Left lung (tissue), 10 donors: Measurements from ENCODE around the gene PDE4D. TPM values are rescaled to one million over a fixed set of nuclear protein-coding genes. Genes with fewer than 3 reads are reported as not detected.
A peak's percentile ranks its signal among the peaks of the same experiment; 100 is the strongest.

Source experiments
- ATAC-seq: fragments of 200-7000 bp; cut with Tn5 transposase; one replicate; pipeline ENCODE4 v1.9.1; 2020; ENCODE audit warnings: moderate library complexity
- DNase-seq, 4 donors: peaks; one replicate each; pipeline ENCODE4 v3.0.0-alpha.2; 2013 to 2020
- H3K27ac ChIP-seq, 2 donors: fragments of 200-600 bp; sonication (generic) in 1 of 2; one replicate each; pipeline versions ENCODE4 v1.5.0 to v1.8.0; 2020 to 2021
- H3K27me3 ChIP-seq, 2 donors: fragments of 200-600 bp; sonication (generic) in 1 of 2; one replicate each; pipeline versions ENCODE4 v1.5.0 to v1.8.0; 2020 to 2021
- H3K36me3 ChIP-seq, 2 donors: fragments of 200-600 bp; sonication (generic) in 1 of 2; one replicate each; pipeline versions ENCODE4 v1.5.0 to v1.8.0; 2020 to 2021
- H3K4me1 ChIP-seq, 2 donors: fragments of 200-600 bp; one replicate each; pipeline ENCODE4 v1.8.0; 2021
- H3K4me3 ChIP-seq, 2 donors: fragments of 200-600 bp; sonication (generic) in 1 of 2; one replicate each; pipeline versions ENCODE4 v1.5.0 to v1.8.0; 2020 to 2021; ENCODE audit warnings: mild to moderate bottlenecking in 1 of 2
- H3K9me3 ChIP-seq, 2 donors: fragments of 200-600 bp; sonication (generic) in 1 of 2; one replicate each; pipeline versions ENCODE4 v1.5.0 to v1.8.0; 2020 to 2021
- intact Hi-C, 2 donors: fragments of 100-400 bp; cut with DNase I; formaldehyde crosslinking; loops; one replicate each; pipeline versions ENCODE4 v1.11.2 to v1.14.2; 2022
- polyA plus RNA-seq, 6 donors: library from polyadenylated mRNA; unstranded; fragments of 120-200 nt; gene quantifications; one replicate each; pipeline ENCODE4 v1.2.1, GENCODE V29; 2013; ENCODE audit not compliant: insufficient read length in 6 of 6
- total RNA-seq, 2 donors: library from RNA; stranded (reverse); fragmentation: NEBNext Ultra II Directional; extraction: Animal tissue kit (Norgen Biotek cat#: 25700); gene quantifications; one replicate each; pipeline ENCODE4 v1.2.1, GENCODE V29; 2021
- TF ChIP-seq, protein P1 (sequence below), 2 donors: fragments of 200-600 bp; sonication (generic) in 1 of 2; IDR thresholded peaks; one replicate each; pipeline versions ENCODE4 v1.5.0 to v1.8.0; 2021; ENCODE audit warnings: antibody characterized with exemption in 2 of 2
- donor health status: DM: no; HTN: yes; CAD: no.
- donor health status: DM: no; HTN: no; CAD: no.

PDE4D gene
- total and polyA plus RNA-seq, 8 donors = 21.4 to 57.1 (median 25.4) TPM

- DNase-seq = no peak
- TF ChIP-seq, protein P1, sequence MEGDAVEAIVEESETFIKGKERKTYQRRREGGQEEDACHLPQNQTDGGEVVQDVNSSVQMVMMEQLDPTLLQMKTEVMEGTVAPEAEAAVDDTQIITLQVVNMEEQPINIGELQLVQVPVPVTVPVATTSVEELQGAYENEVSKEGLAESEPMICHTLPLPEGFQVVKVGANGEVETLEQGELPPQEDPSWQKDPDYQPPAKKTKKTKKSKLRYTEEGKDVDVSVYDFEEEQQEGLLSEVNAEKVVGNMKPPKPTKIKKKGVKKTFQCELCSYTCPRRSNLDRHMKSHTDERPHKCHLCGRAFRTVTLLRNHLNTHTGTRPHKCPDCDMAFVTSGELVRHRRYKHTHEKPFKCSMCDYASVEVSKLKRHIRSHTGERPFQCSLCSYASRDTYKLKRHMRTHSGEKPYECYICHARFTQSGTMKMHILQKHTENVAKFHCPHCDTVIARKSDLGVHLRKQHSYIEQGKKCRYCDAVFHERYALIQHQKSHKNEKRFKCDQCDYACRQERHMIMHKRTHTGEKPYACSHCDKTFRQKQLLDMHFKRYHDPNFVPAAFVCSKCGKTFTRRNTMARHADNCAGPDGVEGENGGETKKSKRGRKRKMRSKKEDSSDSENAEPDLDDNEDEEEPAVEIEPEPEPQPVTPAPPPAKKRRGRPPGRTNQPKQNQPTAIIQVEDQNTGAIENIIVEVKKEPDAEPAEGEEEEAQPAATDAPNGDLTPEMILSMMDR (IDR thresholded peaks at IDR 0.05) = no peak
- peak; percentile 71 for ATAC-seq
Measured at GRCh38 chr5:59117320-59117719, 776.2 kb downstream of the PDE4D start.

DNA sequence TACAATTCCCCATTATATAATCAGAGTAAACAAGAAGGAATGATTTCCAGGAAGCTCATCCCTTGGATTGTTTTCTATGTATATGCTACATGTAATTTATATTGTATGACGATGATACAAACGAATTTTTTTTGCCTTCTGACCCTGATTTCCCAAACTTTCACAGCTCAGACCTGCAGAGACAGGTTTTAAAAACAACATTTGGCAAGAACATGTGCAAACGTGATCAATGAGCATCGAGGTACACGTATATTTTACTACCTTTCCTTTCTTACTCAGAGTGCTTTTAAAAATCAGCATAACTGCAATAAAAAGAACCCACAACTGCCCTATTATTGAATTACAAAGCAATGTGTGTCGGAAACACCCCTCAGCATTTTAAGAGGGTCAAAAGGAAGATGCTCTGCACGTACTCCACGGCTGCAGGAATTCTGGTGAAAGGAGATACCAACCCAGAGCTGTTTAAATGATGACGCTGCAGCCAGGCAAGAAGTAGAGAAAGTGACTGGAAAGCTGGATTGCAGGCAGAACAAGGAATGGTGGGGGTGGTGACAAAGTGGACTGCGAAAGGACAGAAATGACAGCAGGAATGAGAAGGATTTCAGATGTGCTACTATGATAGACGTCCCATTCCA is 777.2 kb downstream of the PDE4D start:
- Histone ChIP-seq H3K27ac (no peak overlapping the region), H3K4me1 (no peaks in the 10 kb centered on the region), H3K9me3 (no peaks in the 10 kb centered on the region), H3K36me3 (no peaks in the 10 kb centered on the region), H3K4me3 (no peak overlapping the region), H3K27me3 (no peaks in the 10 kb centered on the region)
- TF ChIP-seq, protein P1 (IDR thresholded peaks at IDR 0.05) = no peak
- intact Hi-C loops = no loop called here
- DNase-seq (no peak), ATAC-seq (no peak)

More at GRCh38 chr5:59117320-59117719, 776.2 kb downstream of the PDE4D start:
- intact Hi-C loops = no loop called here
- Histone ChIP-seq H3K27ac (no peak overlapping the region), H3K4me3 (no peak overlapping the region), H3K9me3 (no peaks in the 10 kb centered on the region), H3K27me3 (no peaks in the 10 kb centered on the region), H3K4me1 (no peaks in the 10 kb centered on the region), H3K36me3 (no peaks in the 10 kb centered on the region)

GRCh38 chr5:59115345-59115744 is 778.2 kb downstream of the PDE4D start:
- no peaks in the 10 kb centered on the region for H3K4me1 ChIP-seq
- no peaks in the 10 kb centered on the region for H3K27me3 ChIP-seq
- H3K36me3 ChIP-seq = no peaks in the 10 kb centered on the region
- H3K9me3 ChIP-seq = no peaks in the 10 kb centered on the region
- H3K27ac ChIP-seq = no peak overlapping the region
- intact Hi-C loops = no loop called here
- ATAC-seq (no peak), DNase-seq (no peak)
- H3K4me3 ChIP-seq = no peak overlapping the region
- TF ChIP-seq, protein P1 (IDR thresholded peaks at IDR 0.05) = no peak

DNA sequence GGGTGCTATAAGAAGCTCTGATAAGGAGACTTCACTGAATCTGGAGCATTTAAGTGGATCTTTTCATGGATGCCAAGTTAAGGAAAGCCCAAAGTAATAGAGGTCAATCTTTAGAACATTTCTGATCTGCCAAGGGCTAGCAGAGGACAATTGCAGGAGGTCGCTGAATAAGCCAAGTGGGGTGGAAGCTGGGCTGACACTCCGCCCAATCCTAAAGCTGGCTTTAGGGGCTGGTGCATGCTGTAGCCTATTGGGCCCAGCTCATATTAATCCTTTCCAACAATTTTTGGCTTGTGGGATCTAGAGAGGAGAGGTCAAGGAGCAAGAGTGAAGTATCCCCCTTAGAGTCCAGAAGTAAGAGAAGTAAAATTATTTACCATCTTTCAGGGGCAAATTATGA is 784.1 kb downstream of the PDE4D start:
- H3K27ac ChIP-seq = no peak overlapping the region
- H3K4me1 ChIP-seq = no peaks in the 10 kb centered on the region
- TF ChIP-seq, protein P1 (IDR thresholded peaks at IDR 0.05) = no peak
- no peaks in the 10 kb centered on the region for H3K27me3 ChIP-seq
- no peak for ATAC-seq
- no peaks in the 10 kb centered on the region for H3K9me3 ChIP-seq
- no peaks in the 10 kb centered on the region for H3K36me3 ChIP-seq
- no peak for DNase-seq
- intact Hi-C loops = no loop called here
- H3K4me3 ChIP-seq = no peak overlapping the region

DNA sequence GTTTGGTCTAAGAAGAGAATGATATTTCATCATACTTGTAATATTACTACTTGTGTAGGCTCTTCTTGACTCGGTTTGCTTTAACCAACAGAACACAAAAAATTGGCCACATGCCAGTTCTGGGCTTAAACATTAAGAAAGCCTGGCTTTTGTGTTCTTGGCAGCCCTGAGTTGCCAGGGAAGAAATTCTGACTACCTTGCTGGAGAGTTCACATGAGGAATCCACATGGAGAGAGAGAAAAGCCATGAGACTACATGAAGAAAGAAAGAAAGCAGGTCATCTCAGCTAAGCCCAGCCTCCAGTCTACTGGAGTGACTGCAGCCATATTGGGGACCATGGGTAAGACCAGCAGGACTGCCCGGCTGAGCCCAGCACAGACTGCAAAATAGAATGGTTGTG is 785.8 kb downstream of the PDE4D start:
- no peaks in the 10 kb centered on the region for H3K36me3 ChIP-seq
- ATAC-seq (peak; percentile 52), DNase-seq (no peak)
- no peak overlapping the region for H3K27ac ChIP-seq
- no peak overlapping the region for H3K4me3 ChIP-seq
- no peaks in the 10 kb centered on the region for H3K9me3 ChIP-seq
- H3K27me3 ChIP-seq = no peaks in the 10 kb centered on the region
- H3K4me1 ChIP-seq = no peaks in the 10 kb centered on the region
- TF ChIP-seq, protein P1 (IDR thresholded peaks at IDR 0.05) = no peak
- intact Hi-C loops = no loop called here
